ES-I3 (cell line): ENCODE data around the gene ATP9A.
"Not testable (repeated sequence)": the region's sequence is repeated elsewhere in the genome, so short reads cannot be mapped to it uniquely, and the experiment has no call there.

Source experiments
- H3K36me3 ChIP-seq: 2 replicates; pipeline ENCODE4 v1.6.1; 2013; ENCODE audit warnings: mild to moderate bottlenecking, low read length, control low read depth, moderate library complexity; ENCODE audit not compliant: insufficient read depth
- H3K4me1 ChIP-seq: 2 replicates; pipeline ENCODE4 v1.6.1; 2013; ENCODE audit warnings: mild to moderate bottlenecking, control low read depth, low read length; ENCODE audit not compliant: insufficient read depth
- H3K9ac ChIP-seq: 2 replicates; pipeline ENCODE4 v1.6.1; 2013; ENCODE audit warnings: low read depth, mild to moderate bottlenecking, low read length, moderate library complexity
- H3K9me3 ChIP-seq: 2 replicates; pipeline ENCODE4 v1.6.1; 2013; ENCODE audit warnings: mild to moderate bottlenecking, low read length, moderate library complexity; ENCODE audit not compliant: control insufficient read depth, insufficient read depth

Gene ATP9A, protein sequence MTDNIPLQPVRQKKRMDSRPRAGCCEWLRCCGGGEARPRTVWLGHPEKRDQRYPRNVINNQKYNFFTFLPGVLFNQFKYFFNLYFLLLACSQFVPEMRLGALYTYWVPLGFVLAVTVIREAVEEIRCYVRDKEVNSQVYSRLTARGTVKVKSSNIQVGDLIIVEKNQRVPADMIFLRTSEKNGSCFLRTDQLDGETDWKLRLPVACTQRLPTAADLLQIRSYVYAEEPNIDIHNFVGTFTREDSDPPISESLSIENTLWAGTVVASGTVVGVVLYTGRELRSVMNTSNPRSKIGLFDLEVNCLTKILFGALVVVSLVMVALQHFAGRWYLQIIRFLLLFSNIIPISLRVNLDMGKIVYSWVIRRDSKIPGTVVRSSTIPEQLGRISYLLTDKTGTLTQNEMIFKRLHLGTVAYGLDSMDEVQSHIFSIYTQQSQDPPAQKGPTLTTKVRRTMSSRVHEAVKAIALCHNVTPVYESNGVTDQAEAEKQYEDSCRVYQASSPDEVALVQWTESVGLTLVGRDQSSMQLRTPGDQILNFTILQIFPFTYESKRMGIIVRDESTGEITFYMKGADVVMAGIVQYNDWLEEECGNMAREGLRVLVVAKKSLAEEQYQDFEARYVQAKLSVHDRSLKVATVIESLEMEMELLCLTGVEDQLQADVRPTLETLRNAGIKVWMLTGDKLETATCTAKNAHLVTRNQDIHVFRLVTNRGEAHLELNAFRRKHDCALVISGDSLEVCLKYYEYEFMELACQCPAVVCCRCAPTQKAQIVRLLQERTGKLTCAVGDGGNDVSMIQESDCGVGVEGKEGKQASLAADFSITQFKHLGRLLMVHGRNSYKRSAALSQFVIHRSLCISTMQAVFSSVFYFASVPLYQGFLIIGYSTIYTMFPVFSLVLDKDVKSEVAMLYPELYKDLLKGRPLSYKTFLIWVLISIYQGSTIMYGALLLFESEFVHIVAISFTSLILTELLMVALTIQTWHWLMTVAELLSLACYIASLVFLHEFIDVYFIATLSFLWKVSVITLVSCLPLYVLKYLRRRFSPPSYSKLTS

DNA sequence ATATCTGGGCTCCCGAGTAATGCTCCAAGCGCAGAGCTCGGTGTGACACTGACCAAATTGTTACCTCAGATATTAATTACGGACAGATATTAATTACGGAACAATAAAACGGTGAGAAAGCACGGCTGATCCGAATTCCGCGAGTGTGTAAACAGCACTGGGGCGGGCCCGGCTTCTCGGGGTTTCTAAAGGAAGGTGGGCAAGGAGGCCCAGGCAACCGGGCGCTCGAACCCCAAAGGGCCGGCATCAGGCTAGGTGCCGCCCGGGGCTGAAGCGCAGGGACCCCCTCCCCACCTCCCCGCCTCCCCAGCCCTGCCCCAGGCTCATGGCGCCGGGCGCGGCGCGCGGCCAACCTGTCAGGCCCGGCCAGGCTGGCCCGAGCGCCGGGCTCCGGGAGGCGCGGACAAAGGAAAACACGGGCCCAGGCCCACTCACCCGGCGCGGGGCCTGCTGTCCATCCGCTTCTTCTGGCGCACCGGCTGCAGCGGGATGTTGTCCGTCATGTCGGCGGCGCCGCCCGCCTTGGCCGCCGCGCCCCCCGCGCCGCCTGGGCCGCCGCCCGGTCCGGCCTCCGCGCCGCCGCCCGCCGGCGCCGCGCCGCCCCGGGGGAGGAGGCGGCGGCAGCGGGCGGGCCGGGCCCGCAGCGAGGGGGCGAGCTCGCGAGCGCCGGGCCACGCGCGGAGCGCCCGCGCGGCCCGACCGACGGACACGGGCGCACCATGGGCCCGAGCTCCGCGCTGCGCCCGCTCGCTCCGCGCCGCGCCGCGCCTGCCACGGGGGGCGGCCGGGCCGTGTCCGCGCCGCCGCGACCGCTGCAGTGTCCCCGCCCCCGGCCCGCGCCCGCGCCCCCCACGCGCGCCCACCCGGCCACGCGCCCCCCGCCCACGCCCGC is at the start of gene ATP9A:
Gene ATP9A, minus strand, starts transcription at position 524 of the 892 bp plus-strand sequence. Its CDS starts 21 bp downstream, at position 503.
- Histone ChIP-seq H3K36me3 (no peaks in the 10 kb centered on the region), H3K9me3 (no peaks in the 10 kb centered on the region), H3K9ac (peak within 1 kb of the TSS; percentile 64)

GRCh38 chr20:51816856-51817255 is 48.7 kb upstream of the ATP9A start:
- not testable (repeated sequence) for H3K9me3 ChIP-seq, H3K36me3 ChIP-seq, H3K9ac ChIP-seq
- peaks cover 12% of the 10 kb centered on the region for H3K4me1 ChIP-seq

More for the DNA sequence above, at the start of gene ATP9A:
- H3K4me1 ChIP-seq, result no peaks in the 10 kb centered on the region

DNA sequence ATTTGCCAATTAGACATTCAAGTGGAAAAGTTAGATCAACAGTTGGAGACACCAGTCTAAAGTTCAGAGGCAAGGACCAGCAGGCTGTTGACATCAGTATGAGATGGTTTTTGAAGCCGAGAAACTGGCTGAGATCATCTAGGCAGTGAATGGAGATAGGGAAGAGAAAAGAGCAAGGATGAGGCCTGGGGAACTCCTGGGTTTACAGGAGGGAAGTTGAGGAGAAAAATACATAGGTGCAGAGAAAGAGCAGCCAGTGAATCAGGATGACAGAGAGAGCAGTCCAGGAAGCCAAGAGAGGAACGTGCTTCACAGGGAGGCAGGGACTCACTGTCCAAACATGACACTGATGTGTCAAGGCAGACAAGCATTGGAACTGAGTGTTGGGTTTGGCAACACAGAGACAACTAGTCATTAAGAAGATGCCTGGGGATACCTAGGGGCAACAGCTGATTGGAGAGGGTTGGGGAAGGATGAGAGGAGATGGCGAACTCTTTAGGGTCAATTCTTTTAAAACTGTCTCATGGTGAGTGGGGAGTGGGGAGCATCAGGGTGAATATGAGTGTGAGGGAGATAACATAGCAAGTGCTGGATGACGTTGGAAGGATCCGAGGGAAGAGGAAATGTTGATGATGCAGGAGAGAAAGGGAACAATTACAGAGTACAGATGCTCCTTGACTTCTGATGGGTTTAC is 47.3 kb upstream of the ATP9A start:
- H3K9ac ChIP-seq, result no peak overlapping the region
- no peaks in the 10 kb centered on the region for H3K9me3 ChIP-seq
- peaks cover 24% of the 10 kb centered on the region for H3K4me1 ChIP-seq
- no peaks in the 10 kb centered on the region for H3K36me3 ChIP-seq

- no peak overlapping the region for H3K9ac ChIP-seq
- peaks cover 24% of the 10 kb centered on the region for H3K4me1 ChIP-seq
- no peaks in the 10 kb centered on the region for H3K36me3 ChIP-seq
- H3K9me3 ChIP-seq, result no peaks in the 10 kb centered on the region
Observed at GRCh38 chr20:51812861-51813260, 44.7 kb upstream of the ATP9A start.

DNA sequence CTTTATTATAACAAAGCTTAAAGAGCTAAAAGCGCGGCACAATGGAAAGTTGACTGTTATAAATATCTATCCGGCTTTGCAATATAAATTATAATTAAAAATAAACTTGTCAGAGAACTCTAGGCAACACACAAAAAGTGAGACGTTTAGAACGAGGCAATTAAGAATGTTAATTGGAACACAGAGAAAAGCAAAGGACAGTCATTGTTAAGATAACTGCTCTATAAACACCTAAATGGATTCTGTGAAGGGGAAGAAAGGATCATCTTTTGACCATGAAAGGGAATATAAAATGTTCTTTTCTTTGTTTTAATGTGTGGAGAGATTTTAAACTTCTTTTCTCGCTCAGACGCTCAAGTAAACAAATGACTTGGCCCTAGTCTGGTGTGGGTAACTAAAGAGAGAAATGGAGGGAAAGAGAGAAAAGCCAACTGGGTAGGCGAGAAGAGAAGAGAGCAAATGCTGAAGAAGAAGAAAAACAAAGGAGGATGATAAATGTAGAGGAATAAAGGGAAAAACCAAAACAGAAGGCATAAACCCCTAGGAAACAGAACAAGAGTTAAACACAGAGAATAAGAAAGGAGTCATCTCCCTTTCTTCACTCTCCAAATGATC is 43.4 kb upstream of the ATP9A start:
- H3K9ac ChIP-seq, result peak overlapping the region; percentile 3; the same call in 1 of the 2 replicates
- no peaks in the 10 kb centered on the region for H3K36me3 ChIP-seq
- peaks cover 24% of the 10 kb centered on the region for H3K4me1 ChIP-seq
- H3K9me3 ChIP-seq, result no peaks in the 10 kb centered on the region

DNA sequence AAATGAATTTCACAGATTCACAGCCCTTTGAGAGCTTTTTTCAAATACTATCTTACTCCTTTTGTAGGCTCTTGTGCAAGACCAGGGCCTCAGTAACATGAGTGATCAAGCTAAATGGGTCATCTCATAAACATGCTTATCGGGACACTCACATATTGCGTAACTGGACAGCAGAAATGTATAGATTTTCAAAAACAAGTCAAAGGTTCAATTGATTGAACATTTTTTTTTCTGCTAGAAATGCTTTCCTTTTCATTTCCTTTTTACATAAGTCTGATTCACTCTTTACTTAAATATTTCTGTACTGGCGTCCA is 42.8 kb upstream of the ATP9A start:
- Histone ChIP-seq H3K4me1 (peaks cover 24% of the 10 kb centered on the region), H3K9me3 (no peaks in the 10 kb centered on the region), H3K9ac (no peak overlapping the region)

GRCh38 chr20:51810155-51811041 is 42.2 kb upstream of the ATP9A start:
- Histone ChIP-seq H3K9ac (no peak overlapping the region), H3K36me3 (no peaks in the 10 kb centered on the region), H3K4me1 (peaks cover 24% of the 10 kb centered on the region), H3K9me3 (no peaks in the 10 kb centered on the region)

More for the DNA sequence above, 42.8 kb upstream of the ATP9A start:
- H3K36me3 ChIP-seq, result no peaks in the 10 kb centered on the region

- no peaks in the 10 kb centered on the region for H3K9me3 ChIP-seq
- no peaks in the 10 kb centered on the region for H3K36me3 ChIP-seq
- no peak overlapping the region for H3K9ac ChIP-seq
- peaks cover 26% of the 10 kb centered on the region for H3K4me1 ChIP-seq
Observed at GRCh38 chr20:51807720-51808250, 39.6 kb upstream of the ATP9A start.

GRCh38 chr20:51804754-51805153 is 36.6 kb upstream of the ATP9A start:
- Histone ChIP-seq H3K9ac (no peak overlapping the region), H3K36me3 (no peaks in the 10 kb centered on the region), H3K9me3 (no peaks in the 10 kb centered on the region), H3K4me1 (peaks cover 4% of the 10 kb centered on the region)

DNA sequence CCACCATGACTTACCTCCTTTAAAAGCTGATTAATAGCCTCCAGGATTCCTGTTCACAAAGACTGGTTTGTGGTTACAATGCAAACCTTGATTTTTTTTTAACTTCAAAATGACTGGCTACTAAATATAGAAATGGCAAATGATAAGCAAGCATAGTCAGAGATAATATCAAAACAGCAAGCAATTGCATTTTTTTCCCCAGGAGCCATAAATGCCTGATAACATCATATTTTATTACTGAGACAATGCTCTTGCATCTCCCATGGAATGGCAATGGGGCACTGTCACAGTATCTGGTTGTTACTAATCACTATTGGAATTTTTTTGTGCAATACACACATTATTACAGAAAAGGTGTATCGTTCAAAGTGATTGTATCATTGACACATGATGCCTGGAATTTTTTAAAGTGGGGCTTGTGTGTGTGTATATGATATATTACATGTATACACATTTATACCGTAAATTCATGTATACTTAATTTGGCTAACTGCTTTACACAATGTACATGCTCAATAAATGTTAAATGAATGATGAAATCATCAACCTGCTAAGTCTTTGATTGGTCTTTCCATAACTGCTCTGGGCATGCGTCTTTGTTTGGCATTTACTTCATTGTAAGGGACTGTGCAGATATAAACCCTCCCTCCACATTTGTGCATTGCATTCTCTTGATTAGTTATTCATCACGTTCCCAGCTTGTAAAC is 35.1 kb upstream of the ATP9A start:
- H3K9me3 ChIP-seq, result no peaks in the 10 kb centered on the region
- peaks cover 15% of the 10 kb centered on the region for H3K4me1 ChIP-seq
- H3K36me3 ChIP-seq, result no peaks in the 10 kb centered on the region
- peak overlapping the region; percentile 98 for H3K9ac ChIP-seq

- H3K36me3 ChIP-seq, result no peaks in the 10 kb centered on the region
- peaks cover 24% of the 10 kb centered on the region for H3K4me1 ChIP-seq
- H3K9ac ChIP-seq, result peak within 1 kb of the TSS; percentile 98
Observed at GRCh38 chr20:51802170-51802751, 34.1 kb upstream of the ATP9A start, which contains the start of gene SALL4. SALL4 (minus strand) TSS chr20:51802521; CDS start chr20:51802408, 113 bp downstream.

More at GRCh38 chr20:51802170-51802751, 34.1 kb upstream of the ATP9A start, which contains the start of gene SALL4:
- no peaks in the 10 kb centered on the region for H3K9me3 ChIP-seq
